Measurements from ENCODE around the gene ETV4.

DNA sequence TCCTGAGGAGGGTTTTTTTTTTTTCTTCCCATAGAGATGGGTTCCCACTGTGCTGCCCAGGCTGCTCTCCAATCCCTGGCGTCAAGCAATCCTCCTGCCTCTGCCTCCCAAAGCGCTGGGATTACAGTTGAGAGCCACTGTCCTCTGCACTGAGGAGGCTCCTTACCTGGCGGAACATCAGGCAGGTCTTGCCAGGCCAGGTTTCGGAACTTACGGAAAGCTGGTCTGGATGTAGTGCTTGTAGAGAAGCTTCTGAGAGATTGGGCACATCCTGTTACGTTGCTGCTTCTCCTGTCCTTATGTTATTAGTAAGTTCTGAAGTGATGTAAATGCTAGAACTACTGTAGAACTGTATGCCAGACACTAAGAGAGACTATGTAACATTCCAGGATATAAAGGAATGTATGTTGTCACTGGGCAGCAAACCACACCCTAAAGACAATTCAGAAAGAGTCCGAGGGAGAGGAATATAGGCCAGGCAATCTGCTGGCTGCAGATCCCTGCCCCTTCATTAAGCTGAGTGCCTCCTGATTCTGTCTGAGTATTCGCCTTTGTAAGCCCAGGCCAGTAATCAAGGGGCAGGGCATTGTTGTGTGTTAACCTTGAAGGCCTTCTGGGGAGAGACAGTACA, 21.1 kb downstream of the ETV4 start:
- no peak for TF ChIP-seq ZFP36 (IDR thresholded peaks at IDR 0.05; ENCODE audit: borderline replicate concordance, partially characterized antibody)
- TF ChIP-seq, protein P1, sequence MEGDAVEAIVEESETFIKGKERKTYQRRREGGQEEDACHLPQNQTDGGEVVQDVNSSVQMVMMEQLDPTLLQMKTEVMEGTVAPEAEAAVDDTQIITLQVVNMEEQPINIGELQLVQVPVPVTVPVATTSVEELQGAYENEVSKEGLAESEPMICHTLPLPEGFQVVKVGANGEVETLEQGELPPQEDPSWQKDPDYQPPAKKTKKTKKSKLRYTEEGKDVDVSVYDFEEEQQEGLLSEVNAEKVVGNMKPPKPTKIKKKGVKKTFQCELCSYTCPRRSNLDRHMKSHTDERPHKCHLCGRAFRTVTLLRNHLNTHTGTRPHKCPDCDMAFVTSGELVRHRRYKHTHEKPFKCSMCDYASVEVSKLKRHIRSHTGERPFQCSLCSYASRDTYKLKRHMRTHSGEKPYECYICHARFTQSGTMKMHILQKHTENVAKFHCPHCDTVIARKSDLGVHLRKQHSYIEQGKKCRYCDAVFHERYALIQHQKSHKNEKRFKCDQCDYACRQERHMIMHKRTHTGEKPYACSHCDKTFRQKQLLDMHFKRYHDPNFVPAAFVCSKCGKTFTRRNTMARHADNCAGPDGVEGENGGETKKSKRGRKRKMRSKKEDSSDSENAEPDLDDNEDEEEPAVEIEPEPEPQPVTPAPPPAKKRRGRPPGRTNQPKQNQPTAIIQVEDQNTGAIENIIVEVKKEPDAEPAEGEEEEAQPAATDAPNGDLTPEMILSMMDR (IDR thresholded peaks at IDR 0.05), result no peak
- no peak for TF ChIP-seq NFE2L2 (conservative IDR thresholded peaks at IDR 0.05; ENCODE audit: low read length)
- TF ChIP-seq, protein P2, sequence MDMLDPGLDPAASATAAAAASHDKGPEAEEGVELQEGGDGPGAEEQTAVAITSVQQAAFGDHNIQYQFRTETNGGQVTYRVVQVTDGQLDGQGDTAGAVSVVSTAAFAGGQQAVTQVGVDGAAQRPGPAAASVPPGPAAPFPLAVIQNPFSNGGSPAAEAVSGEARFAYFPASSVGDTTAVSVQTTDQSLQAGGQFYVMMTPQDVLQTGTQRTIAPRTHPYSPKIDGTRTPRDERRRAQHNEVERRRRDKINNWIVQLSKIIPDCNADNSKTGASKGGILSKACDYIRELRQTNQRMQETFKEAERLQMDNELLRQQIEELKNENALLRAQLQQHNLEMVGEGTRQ (IDR thresholded peaks at IDR 0.05), result no peak
- no peak for TF ChIP-seq CHD2 (IDR thresholded peaks at IDR 0.05; ENCODE audit: low read length, partially characterized antibody)
- TF ChIP-seq EP300 (IDR thresholded peaks at IDR 0.05), result no peak
